Hematopoietic multipotent progenitor cell (in vitro differentiated cells): ENCODE data around the gene IGF1R. TPM values are rescaled to one million over a fixed set of nuclear protein-coding genes. Genes with fewer than 3 reads are reported as not detected.
"Not testable (repeated sequence)": the region's sequence is repeated elsewhere in the genome, so short reads cannot be mapped to it uniquely, and the experiment has no call there.

ENCODE experiments used
- DNase-seq, 3 donors: peaks; one replicate each; pipeline ENCODE4 v3.0.0-alpha.2; 2011 to 2015; ENCODE audit warnings: low read depth in 2 of 3, low spot score in 2 of 3
- total RNA-seq: library from RNA; depleted of rRNA; stranded (reverse); fragments of >200 nt; gene quantifications from one replicate; pipeline ENCODE4 v1.2.3, GENCODE V29; 2012

Gene IGF1R
- total RNA-seq, 1 donor, result 81.9 TPM

DNA sequence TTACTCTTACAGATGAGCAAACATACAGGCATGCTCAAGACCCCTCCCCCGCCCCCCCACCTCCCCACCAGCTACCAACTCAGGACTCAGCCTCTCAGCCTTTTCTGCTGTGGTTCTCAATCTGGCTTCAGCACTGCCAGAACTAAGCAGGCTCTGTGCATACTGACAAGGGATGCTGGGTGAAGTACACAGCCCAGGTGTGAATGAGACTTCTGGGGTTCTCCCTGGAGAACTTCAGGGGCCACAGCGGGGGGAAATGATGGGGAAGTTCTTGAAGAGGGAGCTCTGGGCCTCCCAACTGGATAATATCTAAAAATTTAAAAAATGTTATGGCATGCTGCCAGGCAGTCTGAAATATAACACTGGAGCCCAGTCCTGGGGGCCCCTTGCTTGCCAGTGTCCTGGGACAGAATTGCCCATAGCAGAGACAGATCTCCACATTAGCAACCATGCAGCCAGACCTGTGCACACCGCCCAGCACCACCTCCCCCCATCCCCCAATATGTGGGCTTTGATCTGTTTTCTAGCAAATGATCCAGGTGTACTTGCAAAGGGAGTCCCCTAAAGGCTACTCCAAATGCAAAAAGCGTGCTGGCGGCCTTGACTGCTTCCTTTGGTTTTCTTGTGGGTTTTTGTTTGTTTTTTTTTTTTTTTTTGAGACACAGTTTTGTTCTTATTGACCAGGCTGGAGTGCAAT is 317.9 kb downstream of the IGF1R start:
- no peak for DNase-seq

DNA sequence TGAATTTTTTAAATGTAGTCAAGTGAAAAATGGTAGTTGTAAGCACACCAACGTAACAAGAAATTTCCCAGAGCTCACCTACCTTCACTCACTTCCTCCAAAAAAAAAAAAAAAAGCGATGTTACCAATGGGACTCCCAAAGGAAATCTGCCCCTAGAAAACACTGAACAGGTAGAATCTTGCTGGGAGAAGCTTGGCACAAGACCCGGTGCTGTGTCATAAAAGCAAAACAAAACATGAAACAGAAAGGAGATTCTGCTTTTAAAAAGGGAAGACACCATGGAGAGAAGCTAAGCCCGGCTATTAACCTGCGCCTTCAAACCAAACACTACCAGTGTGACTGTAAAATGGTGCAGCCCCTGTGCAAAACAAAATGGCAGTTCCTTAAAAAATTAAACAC is 318.8 kb downstream of the IGF1R start:
- no peak for DNase-seq

DNA sequence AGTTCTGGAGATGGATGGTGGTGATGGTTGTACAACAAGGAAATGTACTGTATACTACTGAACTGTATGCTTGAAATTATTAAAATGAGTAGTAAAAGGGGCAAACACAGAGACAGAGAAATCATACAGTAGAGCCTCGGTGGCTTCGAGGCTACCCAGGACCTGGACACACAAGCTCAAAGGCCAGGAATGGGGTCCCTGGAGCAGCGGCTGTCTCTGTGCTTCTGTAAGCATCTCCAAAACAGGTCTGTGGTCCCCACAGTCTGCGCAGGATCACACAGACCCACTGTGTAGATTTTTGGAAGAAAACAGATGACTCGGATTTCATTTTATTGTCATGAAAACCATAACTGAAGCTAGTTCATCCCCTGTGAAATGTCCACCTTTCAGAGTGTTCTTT is 319.6 kb downstream of the IGF1R start:
- no peak for DNase-seq

DNA sequence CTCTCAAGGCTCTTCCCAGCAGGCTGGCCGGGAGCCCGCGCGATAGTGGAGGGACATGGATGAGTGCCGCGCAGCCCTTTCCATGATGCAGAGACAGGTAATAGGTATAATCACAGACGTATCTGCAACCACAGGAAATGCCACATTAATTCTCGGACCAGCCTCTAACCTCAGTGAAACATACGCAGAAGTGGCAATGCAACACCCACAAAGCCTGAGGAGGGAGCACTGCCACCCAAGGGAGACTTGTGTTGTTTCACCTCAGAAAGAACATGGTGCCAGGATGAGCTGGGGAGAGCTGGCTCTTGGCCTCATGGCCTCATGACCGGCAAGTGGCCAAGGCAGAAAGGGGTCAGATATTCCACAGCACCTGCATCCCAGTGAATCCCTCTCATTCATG is 320.2 kb downstream of the IGF1R start:
- no peak for DNase-seq

DNA sequence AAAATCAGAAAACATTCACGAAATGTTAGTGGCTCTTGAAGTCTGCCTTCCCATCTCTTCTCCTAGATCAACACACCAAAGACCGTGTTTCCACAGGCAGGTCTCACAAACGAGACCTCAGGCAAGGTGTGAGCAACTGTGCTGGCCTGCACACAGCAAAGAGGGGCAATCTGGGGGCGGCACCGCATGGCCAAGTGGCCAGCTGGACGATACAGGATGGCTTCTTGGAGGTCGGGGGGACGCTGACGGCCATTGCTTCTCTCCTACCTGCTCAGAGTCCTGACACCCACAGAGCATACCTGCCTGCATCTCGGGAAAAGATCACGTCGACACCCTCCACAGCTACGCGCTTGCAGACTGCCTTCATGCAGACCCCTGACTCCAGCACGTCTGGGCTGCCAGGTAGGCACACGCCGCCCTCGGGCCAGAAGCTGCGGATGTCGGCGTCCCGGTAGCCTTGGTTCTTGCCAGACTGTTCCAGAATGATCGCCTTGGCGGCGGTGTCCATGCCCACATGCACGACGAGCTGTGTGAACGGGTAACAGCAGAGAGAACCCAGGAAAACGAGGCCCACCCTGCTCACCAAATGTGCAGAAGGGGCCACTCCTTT is 320.9 kb downstream of the IGF1R start:
- DNase-seq, result no peak

DNA sequence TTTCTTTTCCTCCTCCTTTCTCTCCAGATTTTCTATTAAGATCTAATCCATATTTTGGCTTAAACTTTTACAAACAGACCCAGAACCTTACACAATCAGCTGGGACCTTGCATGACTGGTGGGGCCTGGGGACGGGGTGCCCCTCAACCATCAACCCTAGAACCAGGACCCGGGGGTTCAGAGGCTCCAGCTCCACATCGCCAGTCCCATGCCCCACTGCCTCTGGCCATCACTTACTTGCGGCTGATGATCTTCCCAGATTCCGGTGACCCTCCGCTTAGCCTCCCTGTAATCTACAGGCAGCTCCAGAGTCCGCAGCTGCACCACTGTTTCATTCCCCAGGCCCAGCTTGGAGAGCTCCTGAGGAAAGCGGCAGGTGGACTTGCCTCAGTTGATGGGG is 322.5 kb downstream of the IGF1R start:
- DNase-seq, result no peak

DNA sequence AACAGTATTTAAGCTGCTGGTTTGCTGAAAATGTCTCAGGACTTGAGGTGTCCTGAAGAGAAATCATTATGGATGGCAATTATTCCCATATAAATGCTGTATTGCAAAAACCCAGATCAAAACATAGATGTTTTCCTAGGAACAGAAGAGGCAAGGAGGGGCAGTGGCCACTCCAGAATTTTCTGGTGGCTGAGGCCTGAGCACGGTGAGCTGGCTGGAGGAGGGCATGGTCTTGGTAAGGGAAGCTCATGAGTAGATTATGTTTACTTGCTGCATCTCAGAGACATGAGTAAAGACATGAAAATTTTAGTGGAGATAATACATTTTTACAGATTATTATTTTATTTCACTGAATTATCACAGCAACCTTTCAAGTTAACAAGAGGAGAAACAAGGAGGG is 328.2 kb downstream of the IGF1R start:
- no peak for DNase-seq

DNA sequence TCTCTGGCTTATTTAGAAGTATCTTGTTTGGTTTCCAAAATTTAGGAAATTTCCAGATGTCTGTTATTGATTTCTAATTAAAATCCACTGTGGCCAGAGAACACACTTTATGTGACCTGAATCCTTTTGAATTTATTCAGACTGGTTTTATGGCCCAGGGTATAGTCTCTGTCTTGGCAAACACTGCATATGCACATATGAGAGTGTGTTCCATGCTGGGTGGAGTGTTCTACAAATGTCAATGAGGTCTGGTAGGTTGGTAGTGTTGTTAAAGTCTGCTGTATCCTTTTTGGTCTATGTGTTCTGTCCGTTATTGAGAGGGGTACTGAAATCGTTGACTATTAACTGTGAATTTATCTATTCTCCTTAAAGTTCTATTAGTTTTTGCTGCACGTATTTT is 329.1 kb downstream of the IGF1R start:
- DNase-seq, result no peak

DNA sequence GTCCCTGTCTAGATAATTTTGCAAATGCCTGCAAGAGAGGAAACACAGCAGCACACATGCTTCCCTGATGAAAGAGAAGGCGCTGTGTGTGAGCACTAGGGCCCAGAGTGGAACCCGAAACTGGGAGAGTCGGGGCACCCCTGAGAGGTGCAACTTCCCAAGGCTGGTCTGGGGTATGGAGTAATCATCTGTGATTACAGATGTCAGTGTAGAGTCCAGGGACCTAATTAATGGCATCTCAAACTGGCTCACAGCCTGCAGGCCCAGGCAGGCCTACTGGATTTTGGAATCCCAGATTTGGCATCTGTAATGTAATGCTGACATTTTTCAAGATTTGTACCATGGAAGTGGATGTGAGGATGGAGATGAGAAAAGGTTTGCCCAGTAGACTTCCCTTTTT is 329.8 kb downstream of the IGF1R start:
- DNase-seq, result no peak

DNA sequence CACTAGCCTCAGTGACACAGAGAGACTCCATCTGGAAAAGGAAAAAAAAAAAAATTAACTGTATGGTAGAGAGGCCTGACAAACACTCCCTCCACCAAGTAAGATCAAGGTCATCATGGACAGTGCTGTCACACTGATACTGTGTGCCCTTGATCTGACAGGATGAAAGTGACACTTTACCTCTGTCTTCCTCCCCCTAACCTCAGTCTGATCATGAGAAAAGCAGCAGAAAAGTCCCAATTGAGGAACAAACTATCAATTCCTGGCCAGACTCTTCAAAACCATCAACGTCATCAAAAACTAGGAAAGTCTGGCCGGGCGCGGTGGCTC is 332.5 kb downstream of the IGF1R start:
- no peak for DNase-seq

DNA sequence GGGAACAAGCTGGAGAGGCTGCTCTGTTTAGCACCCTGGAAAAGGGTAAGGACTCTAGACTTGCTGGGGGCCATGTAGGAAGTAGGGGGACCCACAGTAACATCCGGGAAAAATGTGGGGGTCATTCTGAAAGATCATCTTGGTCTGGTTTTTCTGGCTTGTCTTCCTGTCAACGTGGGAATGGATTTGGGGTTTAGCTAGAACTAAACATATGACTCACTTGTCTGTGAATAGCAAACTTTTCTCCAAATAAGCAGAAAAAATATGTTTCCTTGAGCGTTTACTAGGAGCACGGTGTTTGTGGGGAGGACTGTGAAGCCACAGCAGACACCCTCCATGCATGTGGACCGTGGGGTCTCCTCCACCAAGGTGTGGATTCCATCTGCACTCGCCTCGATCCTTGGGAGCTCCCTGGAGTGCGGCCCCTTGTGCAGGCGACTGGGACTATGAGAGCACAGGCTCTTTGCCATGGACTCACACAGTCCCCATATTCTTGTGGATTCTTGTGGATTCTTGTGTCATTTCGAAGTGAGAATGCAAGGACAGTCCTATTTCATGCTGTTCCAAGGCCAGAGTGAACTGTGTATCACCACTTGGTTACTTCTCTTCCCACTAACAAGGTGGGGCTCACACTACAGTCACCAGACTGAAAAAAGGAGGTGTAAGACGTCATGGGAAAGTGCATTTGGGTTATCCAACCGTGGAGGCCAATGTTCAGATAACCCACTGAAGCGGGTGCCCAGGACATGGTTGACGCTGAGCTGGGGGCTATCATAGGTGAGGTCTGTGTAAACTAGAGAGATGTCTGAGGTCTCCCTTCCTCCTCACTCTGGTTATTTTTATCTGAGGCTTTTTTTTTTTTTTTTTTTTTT is 333.7 kb downstream of the IGF1R start:
- no peak for DNase-seq

DNA sequence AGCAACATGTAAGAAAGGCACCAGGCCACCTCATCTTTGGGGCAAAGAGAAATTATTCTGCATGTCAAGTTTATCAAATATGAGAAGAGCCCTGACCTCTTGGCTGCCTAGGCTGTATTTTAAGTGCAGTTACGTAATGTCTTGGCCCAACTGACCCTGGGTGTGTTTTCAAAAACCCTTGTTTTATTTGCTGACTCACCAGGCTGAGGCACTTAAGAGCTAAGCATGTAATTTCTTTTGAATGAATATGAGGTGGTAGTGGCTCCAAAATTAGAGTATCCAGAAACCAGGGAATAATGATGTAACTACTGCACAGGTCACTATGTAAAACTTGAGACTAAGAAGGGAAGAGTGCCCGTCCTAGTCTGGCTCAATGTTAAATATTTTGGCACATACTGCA is 335.0 kb downstream of the IGF1R start:
- no peak for DNase-seq

DNA sequence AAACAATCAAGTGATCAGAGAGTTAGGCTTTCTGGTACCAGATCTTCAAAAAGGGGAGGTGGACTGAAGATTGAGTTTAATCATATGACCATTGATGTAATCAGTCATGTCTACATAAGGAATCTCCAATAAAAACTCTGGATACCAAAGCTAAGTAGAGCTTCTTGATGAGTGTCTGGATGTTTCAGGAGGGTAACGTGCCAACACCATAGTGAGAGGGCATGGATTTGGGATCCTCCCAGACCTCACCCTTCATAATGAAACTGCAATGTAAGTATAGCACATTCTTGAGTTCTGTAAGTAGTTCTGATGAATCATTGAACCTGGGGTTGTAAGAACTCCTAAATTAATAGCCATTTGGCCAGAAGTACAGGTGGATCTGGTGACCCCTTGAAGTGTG is 337.9 kb downstream of the IGF1R start:
- DNase-seq, result no peak

DNA sequence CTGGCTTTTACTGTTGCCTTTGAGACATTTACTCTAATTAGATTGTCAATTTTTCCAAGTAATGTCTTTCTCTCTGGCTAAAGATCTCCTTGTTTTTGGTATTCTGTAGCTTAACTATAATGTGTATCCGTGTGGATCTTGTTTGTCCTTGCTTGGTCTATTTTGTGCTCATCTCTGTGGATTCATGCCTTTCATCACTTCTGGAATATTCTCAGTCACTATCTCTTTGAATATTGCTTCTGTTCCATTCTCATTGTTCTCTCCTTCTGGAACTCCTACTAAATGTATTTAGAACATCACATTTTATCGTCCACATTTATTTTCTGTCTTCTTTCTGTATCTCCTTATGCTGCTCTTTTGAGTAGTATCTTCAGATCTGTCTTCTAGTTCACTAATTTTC is 346.6 kb downstream of the IGF1R start:
- no peak for DNase-seq

DNA sequence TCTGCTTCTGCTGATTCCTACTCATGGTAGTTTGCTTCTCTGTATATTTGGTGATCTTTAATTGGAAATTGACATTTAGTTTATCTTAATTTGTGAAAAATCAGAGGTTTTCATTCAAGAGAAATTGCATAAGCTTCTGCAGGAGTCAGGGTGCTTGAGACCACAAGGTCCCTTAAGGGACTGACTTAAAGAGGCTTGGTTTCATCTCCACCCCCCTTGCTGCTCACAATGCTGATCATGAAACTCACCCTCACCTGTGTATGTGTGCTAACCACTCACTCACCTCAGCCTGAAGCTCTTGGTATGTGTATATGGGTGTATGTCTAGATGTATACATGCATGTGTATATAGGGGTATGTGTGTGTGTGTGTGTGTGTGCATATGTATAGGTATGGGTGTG is 347.8 kb downstream of the IGF1R start:
- no peak for DNase-seq

DNA sequence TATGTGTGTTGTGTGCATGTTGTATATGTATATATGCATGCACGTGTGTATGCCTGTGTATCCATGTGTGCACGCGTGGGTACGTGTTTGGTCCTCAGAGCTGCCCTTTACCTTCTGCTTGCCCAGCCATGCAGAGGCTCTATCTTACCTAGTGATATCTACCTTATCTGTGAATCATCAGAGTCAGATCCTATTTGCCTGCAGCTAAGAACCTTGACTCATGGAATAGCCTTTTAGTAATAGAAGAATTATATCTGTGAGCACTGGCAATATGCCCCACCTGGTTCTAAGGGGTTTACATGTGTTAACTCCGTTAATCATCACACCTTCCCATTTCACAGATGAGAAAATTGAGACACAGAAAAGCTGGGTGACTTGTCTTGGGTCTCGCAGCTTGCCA is 348.3 kb downstream of the IGF1R start:
- DNase-seq, result no peak

DNA sequence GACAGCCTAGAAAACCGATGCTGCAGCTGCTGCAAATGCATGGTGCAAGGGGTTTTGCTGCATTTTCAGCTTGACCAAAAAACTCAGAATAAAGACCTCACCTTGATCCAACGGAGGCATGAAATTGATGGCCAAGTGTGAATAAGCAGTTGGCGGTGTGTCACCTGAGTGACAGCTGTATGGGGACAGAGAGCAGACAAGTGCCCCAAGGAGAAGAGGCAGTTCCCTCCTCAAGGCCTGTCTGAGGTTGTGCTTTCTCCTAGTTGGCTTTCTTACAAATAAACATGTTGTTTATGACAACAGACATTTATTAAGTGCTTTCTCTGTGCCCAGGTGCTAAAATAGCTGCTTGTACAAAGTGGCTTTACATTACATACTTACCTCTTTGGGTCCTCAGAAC is 349.0 kb downstream of the IGF1R start:
- no peak for DNase-seq

DNA sequence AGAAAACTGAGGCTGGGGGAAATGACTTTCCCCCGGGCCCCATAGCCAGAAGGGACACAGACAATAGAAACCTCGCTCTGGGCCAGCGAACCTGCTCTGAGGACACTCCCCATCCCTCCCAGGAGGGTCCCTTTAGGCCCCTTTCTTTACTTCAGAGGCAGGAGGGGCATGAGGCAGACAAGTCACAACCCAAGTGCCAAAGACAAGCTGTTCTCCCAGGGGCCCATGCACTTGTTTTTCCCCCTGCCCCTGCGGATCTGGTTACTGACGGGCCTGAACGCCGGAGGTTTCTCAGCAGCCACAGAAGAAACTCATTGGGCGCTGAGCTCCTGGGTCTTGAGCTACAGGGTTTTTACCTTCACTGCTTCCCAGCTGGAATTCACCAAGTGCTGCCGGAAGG is 349.4 kb downstream of the IGF1R start:
- no peak for DNase-seq

DNA sequence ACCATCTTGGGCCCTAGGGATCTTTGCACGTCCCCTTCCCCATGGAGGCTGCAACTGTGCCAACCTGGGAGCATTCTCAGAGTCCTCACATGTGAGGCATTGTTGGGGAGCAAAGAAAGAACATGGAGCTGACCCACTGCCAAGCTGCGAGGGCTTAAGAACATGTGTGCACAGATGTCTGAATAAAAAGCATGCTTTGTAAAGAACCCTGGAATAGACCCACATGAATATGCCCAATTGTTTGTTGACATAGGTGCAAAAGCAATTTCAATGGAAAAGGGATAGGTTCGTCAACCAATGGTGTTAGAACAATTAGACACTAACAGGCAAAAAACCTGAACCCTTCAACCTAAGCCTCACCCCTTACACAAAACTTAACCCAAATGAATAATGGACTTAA is 349.9 kb downstream of the IGF1R start:
- no peak for DNase-seq

DNA sequence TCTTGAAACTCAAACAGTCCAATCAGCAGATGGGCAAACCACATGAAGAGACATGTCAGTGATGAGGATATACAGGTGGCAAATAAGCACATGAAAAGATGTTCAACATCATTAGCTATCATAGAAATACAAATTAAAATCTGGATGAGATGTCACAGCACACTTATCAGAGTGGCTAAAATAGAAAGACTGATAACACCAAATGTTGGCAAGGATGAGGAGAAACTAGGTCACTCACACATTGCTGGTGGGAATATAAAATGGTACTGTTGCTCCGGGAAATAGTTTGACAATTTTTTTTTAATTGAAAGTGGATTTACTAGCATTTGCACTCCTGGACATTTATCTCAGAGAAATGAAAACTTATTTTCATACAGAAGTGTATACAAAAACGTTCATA is 350.9 kb downstream of the IGF1R start:
- no peak for DNase-seq

DNA sequence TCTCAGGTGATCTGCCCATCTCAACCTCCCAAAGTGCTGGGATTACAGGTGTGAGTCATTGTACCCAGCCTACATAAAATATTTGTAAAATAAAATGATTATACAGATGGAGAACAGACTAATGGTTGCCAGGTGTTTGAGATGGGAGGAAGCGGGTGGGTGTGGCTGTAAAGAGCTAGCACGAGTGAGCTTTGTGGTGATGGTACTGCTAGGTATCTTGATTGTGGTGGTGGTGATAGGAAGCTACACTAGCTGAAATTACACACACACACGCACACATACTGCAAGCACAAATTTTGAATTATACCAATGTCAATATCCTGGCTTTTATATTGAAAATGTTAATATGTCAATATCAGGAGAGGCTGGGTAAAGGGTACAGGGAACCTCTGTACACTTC is 353.9 kb downstream of the IGF1R start:
- DNase-seq, result no peak

DNA sequence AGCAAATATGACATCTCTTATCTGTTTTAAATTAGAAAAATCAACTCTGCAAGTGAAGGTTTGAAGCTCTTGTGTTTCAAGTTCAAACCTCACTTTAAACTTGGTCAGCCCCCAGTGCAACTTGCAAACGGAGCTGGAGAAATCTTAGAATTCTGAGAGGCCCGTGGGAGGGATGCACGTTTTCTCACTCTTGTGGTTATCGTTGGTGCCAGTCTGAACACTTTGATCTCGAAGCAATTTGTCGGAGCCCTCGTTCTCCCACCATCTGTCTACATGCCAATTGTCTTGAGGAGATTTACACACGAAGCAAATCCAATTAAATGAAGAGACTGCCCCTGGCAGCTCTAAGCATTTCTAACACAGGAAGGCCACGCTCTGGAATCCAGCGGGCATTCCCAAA is 355.0 kb downstream of the IGF1R start:
- not testable (repeated sequence) for DNase-seq
